ENCODE data around the gene FOXP1. TPM values are rescaled to one million over a fixed set of nuclear protein-coding genes. Genes with fewer than 3 reads are reported as not detected.
A peak's percentile ranks its signal among the peaks of the same experiment; 100 is the strongest.

FOXP1 gene
- total RNA-seq, 1 experiment from 2014 or later, result 6.5 TPM

DNA sequence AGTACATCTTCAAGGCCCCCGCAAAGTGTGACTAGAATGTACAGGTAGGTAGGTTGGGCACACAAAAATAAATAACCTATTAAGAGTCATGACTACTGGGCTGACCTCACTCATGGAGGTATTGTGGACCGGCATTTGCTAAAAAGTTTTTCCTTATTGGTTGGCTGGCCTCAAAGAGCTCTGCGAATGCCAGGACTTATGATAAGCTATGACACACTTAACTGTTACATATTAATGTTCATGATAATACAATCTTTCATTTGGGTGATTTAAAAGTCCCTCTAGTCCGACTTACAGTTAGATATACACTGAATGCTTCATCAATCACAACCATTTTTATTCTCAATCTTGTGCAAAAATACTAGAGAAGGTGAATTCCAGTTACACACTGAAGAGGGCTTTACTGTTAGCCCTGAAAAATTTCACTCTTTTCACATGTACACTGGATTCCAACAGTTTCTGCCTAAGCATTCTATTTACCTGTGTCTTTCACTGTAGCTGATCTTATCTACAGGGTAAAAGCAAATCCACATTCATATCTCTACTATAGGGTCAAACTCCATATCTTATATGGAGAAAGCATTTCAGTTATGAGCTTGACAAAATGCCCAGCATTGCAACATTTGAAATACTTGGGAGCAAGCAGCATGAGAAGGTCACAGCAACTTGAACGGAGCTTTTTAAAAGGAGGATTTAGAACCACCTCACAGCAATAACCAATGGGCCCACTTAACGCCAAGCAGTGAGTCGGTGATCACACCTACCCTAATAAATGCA, 329.1 kb downstream of the FOXP1 start:
- DNase-seq (ENCODE audit: low read depth, low spot score), result no peak
- in situ Hi-C loops (cut with HindIII; ENCODE audit: low pct_unique_long_range_greater_than_20kb, low sequenced_read_pairs), result no loop called here

- no peak for DNase-seq (ENCODE audit: low read depth, low spot score)
- in situ Hi-C loops (cut with HindIII; ENCODE audit: low pct_unique_long_range_greater_than_20kb, low sequenced_read_pairs), result no loop called here
These were observed 330.4 kb downstream of the FOXP1 start for GRCh38 chr3:71253169-71253568.

DNA sequence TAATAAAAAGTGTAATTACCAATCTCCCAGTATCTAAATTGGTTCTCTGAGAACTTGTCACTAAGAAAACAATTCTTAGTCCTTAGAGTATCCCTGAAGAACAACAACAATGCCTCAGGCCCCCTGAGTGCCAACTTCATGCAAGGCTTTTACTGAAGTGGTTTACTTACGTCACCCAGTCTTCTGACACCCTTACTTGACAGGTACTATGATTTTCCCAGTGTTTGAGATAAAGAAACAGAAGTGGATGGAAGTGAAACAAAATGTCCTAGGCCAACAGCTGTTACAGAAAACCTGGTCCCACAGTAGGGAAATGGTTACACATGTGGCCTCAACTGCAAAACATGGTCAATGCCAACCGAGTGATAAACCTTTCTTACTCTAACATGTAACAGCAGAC, 331.1 kb downstream of the FOXP1 start:
- in situ Hi-C loops (cut with HindIII; ENCODE audit: low pct_unique_long_range_greater_than_20kb, low sequenced_read_pairs), result no loop called here
- DNase-seq (ENCODE audit: low read depth, low spot score), result no peak

DNA sequence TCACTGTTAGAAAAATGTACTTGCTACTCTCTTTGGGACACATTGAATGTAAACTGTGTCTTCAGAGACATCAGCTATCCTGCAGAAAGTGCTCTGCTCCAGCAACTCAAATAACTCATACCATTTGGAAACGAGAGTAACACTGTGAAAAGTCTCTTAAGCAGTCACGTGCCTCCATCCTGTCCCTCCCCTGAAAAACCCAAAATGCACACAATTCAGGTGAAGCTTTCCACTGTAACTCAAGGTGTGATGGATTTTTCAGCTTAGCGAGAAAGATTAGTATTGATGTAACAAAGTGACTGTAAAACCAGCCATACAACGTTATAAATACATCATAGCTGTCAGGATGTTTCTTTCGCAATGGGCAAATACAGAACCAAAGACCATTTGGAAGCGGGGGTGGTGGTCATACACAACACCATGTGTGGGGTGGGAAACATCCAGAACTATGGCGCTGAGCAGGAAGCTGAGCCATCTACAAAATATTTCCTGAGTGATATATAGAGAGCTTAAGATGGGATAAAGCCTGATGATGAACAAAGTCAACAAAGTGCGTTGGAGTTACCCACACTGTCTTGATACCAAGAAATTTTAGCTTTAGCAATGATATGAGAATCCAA, 332.3 kb downstream of the FOXP1 start:
- in situ Hi-C loops (cut with HindIII; ENCODE audit: low pct_unique_long_range_greater_than_20kb, low sequenced_read_pairs), result no loop called here
- no peak for DNase-seq (ENCODE audit: low read depth, low spot score)

DNA sequence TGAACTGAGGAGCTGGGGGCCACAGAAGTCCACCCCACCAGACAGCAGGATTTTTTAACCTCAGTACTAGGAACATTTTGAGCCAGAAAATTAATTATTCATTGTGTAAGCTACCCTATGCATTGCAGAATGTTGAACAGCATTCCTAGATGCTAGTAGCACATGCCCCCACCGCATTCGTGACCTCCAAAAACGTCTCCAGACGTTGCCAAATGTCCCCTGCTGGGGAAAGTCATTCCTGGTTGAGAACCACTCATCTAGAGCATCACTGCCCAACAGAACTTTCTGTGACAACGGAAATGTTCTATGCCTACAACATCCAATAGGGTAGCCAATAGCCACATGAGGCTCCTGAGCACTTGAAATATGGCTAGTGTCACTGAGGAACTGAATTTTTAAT, 333.5 kb downstream of the FOXP1 start:
- in situ Hi-C loops (cut with HindIII; ENCODE audit: low pct_unique_long_range_greater_than_20kb, low sequenced_read_pairs), result no loop called here

DNA sequence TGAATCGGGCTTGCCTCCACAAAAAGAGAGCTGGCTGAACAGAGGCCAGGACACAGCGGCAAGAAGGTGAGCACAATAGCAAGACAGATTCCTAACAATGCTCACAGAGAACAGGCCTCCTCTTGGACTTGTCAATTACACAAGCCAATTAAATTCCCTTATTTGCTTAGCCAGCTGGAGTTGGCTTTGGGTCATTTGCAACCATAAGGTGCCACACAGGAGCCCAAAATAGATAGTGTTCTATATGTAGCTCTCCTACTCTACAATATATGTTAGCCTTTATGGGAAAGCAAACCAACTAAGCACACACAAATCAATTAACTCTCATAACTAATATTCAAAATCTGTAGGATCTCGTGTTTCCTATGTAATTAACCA, 335.6 kb downstream of the FOXP1 start:
- in situ Hi-C loops (cut with HindIII; ENCODE audit: low pct_unique_long_range_greater_than_20kb, low sequenced_read_pairs), result no loop called here
- no peak for DNase-seq (ENCODE audit: low read depth, low spot score)

More for the DNA sequence above, 333.5 kb downstream of the FOXP1 start:
- DNase-seq (ENCODE audit: low read depth, low spot score), result no peak

DNA sequence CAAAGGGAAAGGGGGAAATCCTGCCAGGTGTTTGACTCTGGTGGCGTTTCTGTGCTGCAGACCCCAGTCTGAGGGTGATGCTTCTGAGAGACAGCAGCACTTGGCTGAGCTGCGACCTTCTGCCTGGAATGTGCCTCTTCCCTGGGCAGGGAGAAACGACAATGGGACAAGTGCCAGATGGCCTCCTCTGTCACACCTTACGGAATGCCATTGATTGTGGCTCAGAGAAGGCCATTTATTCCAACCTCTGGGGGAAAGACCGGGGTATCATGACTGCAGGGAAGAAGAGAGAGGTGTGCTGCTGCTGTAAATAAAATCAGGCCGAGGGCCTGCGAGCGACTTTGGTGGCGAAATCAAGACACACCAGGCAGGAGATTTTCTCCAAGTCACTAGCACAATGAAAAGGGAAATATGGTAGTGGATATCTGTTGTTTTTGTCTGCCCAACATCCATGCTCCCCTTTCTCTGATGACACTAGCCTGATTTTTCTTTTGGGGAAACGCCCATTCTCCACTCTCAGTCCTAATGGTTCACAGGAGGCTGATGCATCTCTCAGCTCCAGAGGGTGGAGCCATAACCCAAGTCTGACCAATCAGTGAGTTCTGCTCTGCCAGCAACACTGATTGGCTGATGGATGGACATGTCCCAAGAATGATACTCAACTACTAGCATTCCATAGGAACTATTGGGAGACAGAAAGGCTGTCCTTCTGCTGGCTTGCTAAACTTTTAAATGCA, 336.1 kb downstream of the FOXP1 start:
- peak; percentile 53 for DNase-seq (ENCODE audit: low read depth, low spot score)
- in situ Hi-C loops (cut with HindIII; ENCODE audit: low pct_unique_long_range_greater_than_20kb, low sequenced_read_pairs), result no loop called here

GRCh38 chr3:71245971-71246880, 337.3 kb downstream of the FOXP1 start:
- no peak for DNase-seq (ENCODE audit: low read depth, low spot score)
- in situ Hi-C loops (cut with HindIII; ENCODE audit: low pct_unique_long_range_greater_than_20kb, low sequenced_read_pairs), result no loop called here

- no peak for DNase-seq (ENCODE audit: low read depth, low spot score)
- in situ Hi-C loops (cut with HindIII; ENCODE audit: low pct_unique_long_range_greater_than_20kb, low sequenced_read_pairs), result no loop called here
These were observed 338.6 kb downstream of the FOXP1 start for GRCh38 chr3:71244826-71245488.

GRCh38 chr3:71244153-71244825, 339.2 kb downstream of the FOXP1 start:
- in situ Hi-C loops (cut with HindIII; ENCODE audit: low pct_unique_long_range_greater_than_20kb, low sequenced_read_pairs), result no loop called here
- DNase-seq (ENCODE audit: low read depth, low spot score), result no peak

DNA sequence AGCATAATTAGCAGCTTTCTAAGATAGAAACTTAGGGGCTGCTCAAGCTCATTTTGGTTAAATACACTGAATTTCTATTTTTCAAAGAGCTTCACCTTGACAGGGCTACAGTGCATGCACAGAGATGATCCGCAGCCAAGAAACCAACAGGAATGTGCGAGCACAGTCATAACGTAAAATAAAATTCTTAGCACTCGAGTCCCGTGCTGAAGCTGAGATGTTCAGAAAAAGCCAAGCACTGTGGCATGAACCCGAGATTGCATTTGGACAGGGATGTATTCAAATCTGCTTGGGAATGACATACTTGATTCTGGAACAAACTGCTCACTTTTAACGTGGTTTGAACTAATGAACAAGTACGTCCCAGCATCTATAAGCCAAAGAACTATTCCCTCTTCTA, 340.3 kb downstream of the FOXP1 start:
- in situ Hi-C loops (cut with HindIII; ENCODE audit: low pct_unique_long_range_greater_than_20kb, low sequenced_read_pairs), result no loop called here
- no peak for DNase-seq (ENCODE audit: low read depth, low spot score)

DNA sequence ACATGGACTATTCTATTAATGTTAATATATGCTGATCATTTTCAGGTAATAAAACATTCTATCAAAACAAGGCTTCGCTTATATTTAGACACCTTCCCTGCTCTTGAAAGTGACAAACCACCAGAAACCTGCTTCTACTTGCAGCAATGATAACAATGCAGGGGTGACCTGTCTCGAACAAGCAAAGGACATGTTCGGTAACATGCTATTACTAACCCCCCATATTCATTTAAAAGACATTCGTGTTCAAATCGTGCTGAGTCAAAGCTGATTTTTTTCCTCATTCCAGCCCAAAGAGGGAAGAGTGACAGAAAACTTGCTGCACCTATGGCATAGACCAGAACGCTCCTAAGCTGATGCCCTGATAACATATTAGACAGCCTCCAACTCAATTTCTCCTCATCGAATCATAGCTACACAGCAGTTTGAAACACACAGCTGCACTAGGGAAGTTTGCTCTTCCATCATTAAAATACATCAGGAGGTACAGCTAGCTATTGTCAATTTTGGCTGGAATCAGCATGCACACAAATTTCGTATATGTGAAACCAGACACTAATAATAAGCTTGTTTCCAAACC, 341.5 kb downstream of the FOXP1 start:
- in situ Hi-C loops (cut with HindIII; ENCODE audit: low pct_unique_long_range_greater_than_20kb, low sequenced_read_pairs), result no loop called here
- no peak for DNase-seq (ENCODE audit: low read depth, low spot score)

- in situ Hi-C loops (cut with HindIII; ENCODE audit: low pct_unique_long_range_greater_than_20kb, low sequenced_read_pairs), result no loop called here
- DNase-seq (ENCODE audit: low read depth, low spot score), result no peak
These were observed 342.2 kb downstream of the FOXP1 start for GRCh38 chr3:71241246-71241901.

DNA sequence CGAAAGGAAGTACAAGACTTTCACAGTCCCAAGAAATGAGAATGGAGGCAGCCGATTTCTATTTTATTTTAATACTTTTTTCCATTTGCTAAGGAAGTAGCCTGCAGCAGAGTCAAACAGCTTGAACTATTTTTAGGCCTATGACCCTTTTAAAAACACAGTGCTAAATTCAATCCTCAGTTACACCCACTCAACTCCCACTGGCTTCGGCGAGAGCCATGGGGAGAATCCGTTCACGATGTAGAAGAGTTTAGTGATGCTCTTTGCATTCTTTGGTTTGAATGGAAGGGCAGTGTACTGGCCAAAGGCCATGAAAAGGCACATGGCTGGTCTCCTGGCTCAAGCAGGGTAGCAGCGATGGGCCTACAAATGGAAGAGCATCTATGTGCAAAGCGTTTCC, 343.5 kb downstream of the FOXP1 start:
- no peak for DNase-seq (ENCODE audit: low read depth, low spot score)
- in situ Hi-C loops (cut with HindIII; ENCODE audit: low pct_unique_long_range_greater_than_20kb, low sequenced_read_pairs), result no loop called here

DNA sequence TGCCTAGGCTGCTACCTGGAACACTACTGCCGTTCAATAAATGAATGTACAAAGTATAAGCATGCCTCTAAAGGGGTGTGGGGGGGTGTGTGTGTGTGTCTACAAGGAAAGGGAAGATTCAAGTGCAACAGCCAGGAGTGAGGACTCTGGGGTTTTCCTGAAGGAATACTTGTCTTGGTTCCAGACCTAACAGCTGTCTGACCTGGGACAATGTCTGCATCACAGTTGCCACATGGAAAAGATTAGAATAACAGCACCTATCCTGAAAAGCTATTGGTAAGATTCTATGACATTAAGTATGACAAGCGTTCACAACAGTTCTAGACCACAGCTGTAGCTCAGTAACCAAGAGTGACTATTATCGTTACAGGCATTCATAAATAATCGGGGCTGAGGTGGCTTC, 345.2 kb downstream of the FOXP1 start:
- DNase-seq (ENCODE audit: low read depth, low spot score), result no peak
- in situ Hi-C loops (cut with HindIII; ENCODE audit: low pct_unique_long_range_greater_than_20kb, low sequenced_read_pairs), result no loop called here

GRCh38 chr3:71237672-71238071, 345.9 kb downstream of the FOXP1 start:
- DNase-seq (ENCODE audit: low read depth, low spot score), result no peak
- in situ Hi-C loops (cut with HindIII; ENCODE audit: low pct_unique_long_range_greater_than_20kb, low sequenced_read_pairs), result no loop called here

Measured in SK-MEL-5 (cell line).